ENCODE data around the gene ARSG.

Gene ARSG

DNA sequence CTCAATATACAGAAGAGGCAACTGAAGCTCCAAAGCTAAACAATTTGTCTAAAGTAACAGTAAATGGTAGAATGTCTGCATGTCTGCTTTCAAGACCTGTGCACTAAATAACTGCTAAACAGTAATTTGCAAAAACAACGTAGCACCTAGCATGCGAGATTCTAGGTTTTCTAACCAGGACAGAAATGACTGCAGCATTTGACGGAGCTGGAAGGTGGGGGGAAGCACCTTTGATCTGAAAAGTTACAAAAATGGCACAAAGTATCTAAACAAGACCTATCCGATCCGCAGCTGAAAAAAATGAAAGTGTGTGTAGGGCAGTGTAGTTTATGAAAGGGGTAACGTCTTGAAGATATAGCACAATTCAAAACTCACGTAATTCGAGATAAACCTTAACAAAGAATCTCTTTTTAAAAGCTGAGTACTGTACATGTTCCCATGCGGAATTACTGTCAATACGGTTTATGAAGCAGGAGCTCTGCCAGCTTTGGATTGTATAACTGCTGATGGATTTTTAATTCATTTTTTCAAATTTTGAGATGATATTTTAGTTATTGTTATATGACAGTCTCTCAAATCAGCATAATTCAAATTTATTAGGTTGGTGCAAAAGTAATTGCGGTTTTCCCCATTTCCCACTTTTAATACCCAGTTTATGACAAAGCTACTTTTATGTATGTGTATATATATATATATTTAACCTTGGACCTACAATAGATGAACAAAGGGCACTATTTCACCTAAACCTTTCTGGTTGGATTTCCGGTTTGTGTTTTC is 167.2 kb downstream of the ARSG start:
- DNase-seq (ENCODE audit: extremely low spot score) = no peak
- ChIA-PET CTCF (interaction anchor here (1.0 to 1.5 kb wide), 3 partner anchors 22 to 301 kb away, joined by 3 to 4 read pairs (median 3); no protein-coding TSS in a partner anchor), POLR2A (interaction anchor here (1.0 to 4.1 kb wide), 3 partner anchors 9 to 210 kb away, joined by 3 to 19 read pairs (median 4); partner anchors contain the start of genes AMZ2 and PRKAR1A)
- TF ChIP-seq, protein P1, sequence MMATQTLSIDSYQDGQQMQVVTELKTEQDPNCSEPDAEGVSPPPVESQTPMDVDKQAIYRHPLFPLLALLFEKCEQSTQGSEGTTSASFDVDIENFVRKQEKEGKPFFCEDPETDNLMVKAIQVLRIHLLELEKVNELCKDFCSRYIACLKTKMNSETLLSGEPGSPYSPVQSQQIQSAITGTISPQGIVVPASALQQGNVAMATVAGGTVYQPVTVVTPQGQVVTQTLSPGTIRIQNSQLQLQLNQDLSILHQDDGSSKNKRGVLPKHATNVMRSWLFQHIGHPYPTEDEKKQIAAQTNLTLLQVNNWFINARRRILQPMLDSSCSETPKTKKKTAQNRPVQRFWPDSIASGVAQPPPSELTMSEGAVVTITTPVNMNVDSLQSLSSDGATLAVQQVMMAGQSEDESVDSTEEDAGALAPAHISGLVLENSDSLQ (IDR thresholded peaks at IDR 0.05) = no peak
- TF ChIP-seq ELF4 (IDR thresholded peaks at IDR 0.05) (peak; percentile 53; the same call in 1 of the 2 replicates), SP1 (IDR thresholded peaks at IDR 0.05) (no peak), ARNT (IDR thresholded peaks at IDR 0.05) (no peak), L3MBTL2 (conservative IDR thresholded peaks at IDR 0.05) (no peak), ZNF384 (IDR thresholded peaks at IDR 0.05) (no peak)

DNA sequence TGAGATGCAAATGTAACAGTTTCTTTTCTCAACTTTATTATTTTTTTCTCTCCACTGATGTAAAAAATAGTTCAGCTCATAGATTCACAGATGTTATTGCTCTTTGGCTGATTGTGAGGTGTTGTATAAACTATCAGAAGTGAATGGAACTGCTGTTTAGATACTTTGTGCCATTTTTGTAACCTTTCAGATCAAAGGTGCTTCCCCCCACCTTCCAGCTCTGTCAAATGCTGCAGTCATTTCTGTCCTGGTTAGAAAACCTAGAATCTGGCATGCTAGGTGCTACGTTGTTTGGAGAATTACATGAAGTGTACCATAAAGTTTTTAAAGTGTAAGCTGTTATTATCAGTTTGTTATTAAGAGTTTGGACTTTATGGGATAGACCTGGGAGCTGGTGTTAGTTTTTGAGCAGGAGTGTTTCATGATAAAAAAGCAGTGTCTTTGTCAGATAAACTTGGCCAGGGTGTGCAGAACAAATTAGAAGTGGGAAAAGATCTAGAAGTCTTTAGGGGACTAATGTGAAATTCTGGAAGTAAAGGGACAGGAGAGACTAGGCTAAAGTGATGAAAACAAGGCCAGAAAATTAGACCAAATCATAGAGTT is 167.8 kb downstream of the ARSG start:
- DNase-seq (ENCODE audit: extremely low spot score) = no peak
- TF ChIP-seq FOXK2 (IDR thresholded peaks at IDR 0.05) (no peak), ARNT (IDR thresholded peaks at IDR 0.05) (no peak)
- ChIA-PET POLR2A (interaction anchor here (4.1 kb wide), 1 partner anchor 211 kb away, joined by 19 read pairs; the partner anchor contains the start of gene AMZ2), CTCF (interaction anchor here (0.9 to 1.5 kb wide), 4 partner anchors 13 to 60 kb away, joined by 3 to 4 read pairs (median 4); no protein-coding TSS in a partner anchor)

DNA sequence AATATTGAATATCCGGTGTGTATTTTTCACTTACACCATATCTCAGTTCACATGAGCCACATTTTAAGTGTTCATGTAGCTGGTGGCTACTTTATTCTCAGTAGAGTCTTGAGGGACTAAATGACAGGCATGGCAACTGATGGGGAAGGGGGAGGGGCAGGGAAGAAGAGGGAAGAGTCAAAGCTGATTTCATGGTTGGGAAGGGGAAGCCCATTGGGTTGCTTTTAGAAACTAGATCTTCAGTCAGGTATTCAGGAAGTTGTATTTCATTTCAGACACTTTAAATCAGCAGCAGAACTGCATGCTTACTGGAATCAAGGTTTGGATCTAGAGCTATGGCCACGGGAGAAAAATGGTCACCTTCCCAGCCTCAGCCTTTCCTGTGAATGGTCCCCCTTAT is 168.9 kb downstream of the ARSG start:
- CTCF ChIA-PET = interaction anchor here (1.4 kb wide), 1 partner anchor 61 kb away, joined by 4 read pairs; no protein-coding TSS in a partner anchor
- POLR2A ChIA-PET = interaction anchor here (0.8 kb wide), 1 partner anchor 52 kb away, joined by 3 read pairs; the partner anchor contains the start of gene PRKAR1A
- TF ChIP-seq ZNF384 (IDR thresholded peaks at IDR 0.05) (no peak), CTBP1 (IDR thresholded peaks at IDR 0.05; ENCODE audit: borderline replicate concordance) (no peak), NFRKB (IDR thresholded peaks at IDR 0.05) (no peak), SP1 (IDR thresholded peaks at IDR 0.05) (no peak), TARDBP (IDR thresholded peaks at IDR 0.05) (no peak), SUZ12 (IDR thresholded peaks at IDR 0.05) (no peak), LEF1 (IDR thresholded peaks at IDR 0.05; ENCODE audit: borderline replicate concordance) (no peak), FOXM1 (IDR thresholded peaks at IDR 0.05; ENCODE audit: borderline replicate concordance) (no peak), L3MBTL2 (conservative IDR thresholded peaks at IDR 0.05) (no peak), HDGF (IDR thresholded peaks at IDR 0.05; ENCODE audit: borderline replicate concordance) (no peak), ELF4 (IDR thresholded peaks at IDR 0.05) (no peak), ARNT (IDR thresholded peaks at IDR 0.05) (no peak), FOXK2 (IDR thresholded peaks at IDR 0.05) (no peak), BHLHE40 (IDR thresholded peaks at IDR 0.05; ENCODE audit: borderline replicate concordance) (no peak), FOXA1 (IDR thresholded peaks at IDR 0.05) (no peak)
- TF ChIP-seq, protein P1 (IDR thresholded peaks at IDR 0.05) = no peak
- no peak for DNase-seq (ENCODE audit: extremely low spot score)

DNA sequence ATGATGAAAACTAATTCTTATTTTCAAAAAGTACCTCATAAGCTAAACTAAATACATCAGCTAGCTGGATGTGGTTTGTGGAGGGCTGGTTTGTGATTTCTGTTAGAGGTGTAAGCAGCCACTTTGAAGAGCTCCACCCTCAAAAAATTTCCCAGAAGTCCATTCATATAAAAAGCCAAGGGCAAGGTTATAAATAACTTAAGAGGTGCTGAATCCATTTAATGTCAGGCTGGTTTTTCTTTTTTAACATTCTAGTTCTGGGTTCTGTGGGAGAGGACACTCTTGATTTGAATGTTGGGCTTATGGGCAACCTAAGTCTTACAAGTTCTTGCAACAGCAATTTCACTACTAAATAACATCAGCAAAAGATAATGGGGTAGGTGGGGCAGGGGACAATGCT is 169.4 kb downstream of the ARSG start:
- TF ChIP-seq ELF4 (IDR thresholded peaks at IDR 0.05) (no peak), ZNF384 (IDR thresholded peaks at IDR 0.05) (no peak), HDGF (IDR thresholded peaks at IDR 0.05; ENCODE audit: borderline replicate concordance) (no peak), FOXM1 (IDR thresholded peaks at IDR 0.05; ENCODE audit: borderline replicate concordance) (no peak)
- ChIA-PET POLR2A (interaction anchor here (0.8 kb wide), 1 partner anchor 52 kb away, joined by 3 read pairs; the partner anchor contains the start of gene PRKAR1A), CTCF (interaction anchor here (1.4 kb wide), 1 partner anchor 62 kb away, joined by 4 read pairs; no protein-coding TSS in a partner anchor)
- no peak for DNase-seq (ENCODE audit: extremely low spot score)

DNA sequence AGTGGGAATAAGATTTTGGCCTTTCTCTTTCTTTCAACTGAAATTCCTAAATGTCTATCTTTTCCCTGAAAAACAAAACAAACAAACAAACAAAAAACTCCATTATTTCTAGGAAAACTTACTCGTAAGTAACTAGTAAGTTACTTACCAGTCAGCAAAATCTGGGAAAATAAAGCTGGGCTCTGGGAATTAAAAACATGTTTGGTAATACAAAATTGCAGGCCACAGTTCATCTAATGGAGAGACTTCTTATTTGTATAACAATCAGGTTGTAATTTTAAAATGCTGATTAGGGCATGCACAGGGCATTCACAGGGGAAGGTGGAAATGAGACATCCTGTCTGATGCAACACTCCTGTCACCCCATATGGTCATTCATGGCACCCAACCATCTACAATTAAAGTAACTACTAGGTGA is 169.8 kb downstream of the ARSG start:
- TF ChIP-seq CTBP1 (IDR thresholded peaks at IDR 0.05; ENCODE audit: borderline replicate concordance) = no peak
- TF ChIP-seq, protein P1 (IDR thresholded peaks at IDR 0.05) = no peak
- no peak for TF ChIP-seq TARDBP (IDR thresholded peaks at IDR 0.05)
- no peak for TF ChIP-seq BHLHE40 (IDR thresholded peaks at IDR 0.05; ENCODE audit: borderline replicate concordance)
- TF ChIP-seq SUZ12 (IDR thresholded peaks at IDR 0.05) = no peak
- TF ChIP-seq FOXA1 (IDR thresholded peaks at IDR 0.05) = no peak
- TF ChIP-seq HDGF (IDR thresholded peaks at IDR 0.05; ENCODE audit: borderline replicate concordance) = no peak
- TF ChIP-seq ELF4 (IDR thresholded peaks at IDR 0.05) = no peak
- no peak for TF ChIP-seq LEF1 (IDR thresholded peaks at IDR 0.05; ENCODE audit: borderline replicate concordance)
- ChIA-PET CTCF (no interaction called here), POLR2A (no interaction called here)
- DNase-seq (ENCODE audit: extremely low spot score) = no peak

DNA sequence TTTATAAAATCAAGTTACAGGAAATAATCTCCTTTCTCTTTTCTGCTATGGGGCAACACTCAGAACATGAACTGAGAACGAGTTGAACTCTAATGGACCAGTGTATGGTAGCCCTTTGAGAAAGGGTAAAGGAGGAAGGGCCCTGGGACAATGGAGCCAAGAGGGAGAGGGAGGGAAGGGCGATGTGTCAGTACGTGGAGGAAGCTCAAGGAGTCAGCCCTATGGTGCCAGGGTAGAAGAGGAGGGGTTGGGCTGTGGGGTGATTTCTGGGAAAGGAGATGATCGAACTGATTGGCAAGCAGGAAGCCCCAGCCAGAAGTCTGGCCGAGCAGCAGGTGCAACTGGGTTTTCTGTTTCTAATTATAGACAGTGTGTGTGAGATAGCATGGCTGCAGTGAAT is 170.3 kb downstream of the ARSG start:
- ChIA-PET CTCF (no interaction called here), POLR2A (interaction anchor here (0.9 kb wide), 1 partner anchor 214 kb away, joined by 4 read pairs; the partner anchor contains the start of gene AMZ2)
- TF ChIP-seq ELF4 (IDR thresholded peaks at IDR 0.05) (no peak), FOXM1 (IDR thresholded peaks at IDR 0.05; ENCODE audit: borderline replicate concordance) (no peak), SUZ12 (IDR thresholded peaks at IDR 0.05) (no peak), NFRKB (IDR thresholded peaks at IDR 0.05) (no peak), BHLHE40 (IDR thresholded peaks at IDR 0.05; ENCODE audit: borderline replicate concordance) (no peak), CTBP1 (IDR thresholded peaks at IDR 0.05; ENCODE audit: borderline replicate concordance) (no peak), FOXK2 (IDR thresholded peaks at IDR 0.05) (no peak), ARNT (IDR thresholded peaks at IDR 0.05) (no peak), HDGF (IDR thresholded peaks at IDR 0.05; ENCODE audit: borderline replicate concordance) (no peak), L3MBTL2 (conservative IDR thresholded peaks at IDR 0.05) (no peak), ZNF384 (IDR thresholded peaks at IDR 0.05) (no peak), SP1 (IDR thresholded peaks at IDR 0.05) (no peak), FOXA1 (IDR thresholded peaks at IDR 0.05) (no peak), TARDBP (IDR thresholded peaks at IDR 0.05) (no peak), LEF1 (IDR thresholded peaks at IDR 0.05; ENCODE audit: borderline replicate concordance) (no peak)
- TF ChIP-seq, protein P1 (IDR thresholded peaks at IDR 0.05) = no peak
- no peak for DNase-seq (ENCODE audit: extremely low spot score)
